22Rv1 (cell line): ENCODE data around the gene NOL9.

Source experiments
- CTCF ChIP-seq: fragments of 450-650 bp; IDR thresholded peaks from 2 replicates; pipeline ENCODE4 v1.5.1; 2017; ENCODE audit warnings: mild to moderate bottlenecking
- ZFX ChIP-seq: fragments of 450-650 bp; IDR thresholded peaks from 2 replicates; pipeline ENCODE4 v1.6.1; 2017; ENCODE audit warnings: antibody characterized with exemption, borderline replicate concordance

GRCh38 chr1:6587261-6588005, 33.1 kb upstream of the NOL9 start:
- TF ChIP-seq CTCF (no peak), ZFX (no peak)
